ENCODE data around the gene CYB561A3. TPM values are rescaled to one million over a fixed set of nuclear protein-coding genes. Genes with fewer than 3 reads are reported as not detected.

The CYB561A3 gene
- total and polyA plus RNA-seq, 2 experiments from 2014 or later: 9.8 to 30.8 TPM

- Histone ChIP-seq H3K36me3 (ENCODE audit: insufficient read depth) (no peaks in the 10 kb centered on the region), H2AFZ (no peak overlapping the region), H3K27me3 (ENCODE audit: insufficient read depth) (no peaks in the 10 kb centered on the region), H3K4me1 (ENCODE audit: insufficient read depth) (peaks cover 11% of the 10 kb centered on the region; the same call in 1 of the 2 replicates), H3K27ac (ENCODE audit: low read depth) (no peak overlapping the region), H3K9me2 (ENCODE audit: insufficient read depth) (no peaks in the 10 kb centered on the region), H3K4me2 (no peak overlapping the region), H3F3A (replicated peaks; ENCODE audit: low read depth) (peaks cover 16% of the 10 kb centered on the region), H3K4me3 (no peak overlapping the region), H3K79me2 (replicated peaks; ENCODE audit: insufficient read depth) (no peaks in the 10 kb centered on the region), H4K20me1 (replicated peaks; ENCODE audit: insufficient read depth) (no peaks in the 10 kb centered on the region)
- no peak overlapping the region for H3K4me3 Mint-ChIP-seq
- peaks cover 4% of the 10 kb centered on the region for H3K27me3 Mint-ChIP-seq (ENCODE audit: insufficient read depth, low read depth, poor library complexity)
- peaks cover 14% of the 10 kb centered on the region; the same call in 2 of the 3 replicates for H3K4me1 Mint-ChIP-seq
- peaks cover 10% of the 10 kb centered on the region; the same call in 2 of the 3 replicates for H3K36me3 Mint-ChIP-seq (ENCODE audit: low read depth)
- DNase-seq (ENCODE audit: low spot score) (no peak), ATAC-seq (no peak)
- TF ChIP-seq CREB1 (CRISPR knock-in tag; IDR thresholded peaks at IDR 0.05; ENCODE audit: low read depth): no peak
- TF ChIP-seq ZNF331 (CRISPR knock-in tag; IDR thresholded peaks at IDR 0.05; ENCODE audit: low read depth): no peak
- TF ChIP-seq ZNF462 (CRISPR knock-in tag; IDR thresholded peaks at IDR 0.05): no peak
- TF ChIP-seq CTCF (conservative IDR thresholded peaks at IDR 0.05; ENCODE audit: low read depth in 2 of 2): no peak
- H3K27ac Mint-ChIP-seq: no peak overlapping the region
- no peaks in the 10 kb centered on the region for H3K9me3 Mint-ChIP-seq
These were observed 22.2 kb downstream of the CYB561A3 start for GRCh38 chr11:61339490-61339878.

All from GM23338 (cell line).